Measurements from ENCODE around the gene ASIC3. TPM values are rescaled to one million over a fixed set of nuclear protein-coding genes. Genes with fewer than 3 reads are reported as not detected.

Gene ASIC3
- polyA plus RNA-seq, 3 donors: 2.0 TPM; not detected in 2

DNA sequence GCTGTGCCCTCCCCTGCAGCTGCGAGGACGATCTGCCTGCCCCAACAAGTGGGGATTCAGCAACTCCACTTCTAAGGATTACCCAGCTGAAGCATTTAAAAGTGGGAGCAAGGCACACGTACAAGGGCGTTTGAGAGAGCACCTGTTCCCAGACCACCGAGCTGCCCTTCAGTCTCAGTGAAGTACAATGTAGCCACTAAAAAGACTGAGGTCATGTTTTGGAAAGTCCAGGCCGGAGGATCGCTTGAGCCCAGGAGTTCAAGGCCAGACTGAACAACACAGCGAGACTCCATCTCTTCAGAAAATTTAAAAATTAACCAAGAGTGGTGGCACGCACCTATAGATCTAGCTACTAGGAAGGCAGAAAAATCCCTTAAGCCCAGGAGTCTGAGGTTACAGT is 42.8 kb upstream of the ASIC3 start:
- no peaks in the 10 kb centered on the region for H4K20me1 ChIP-seq (ENCODE audit: insufficient read depth, low read length)
- peaks cover 0 to 4% of the 10 kb centered on the region in 2 donors for H3K9me3 ChIP-seq (replicated peaks in 1 of 2; ENCODE audit: control insufficient read depth in 1 of 2, insufficient read depth in 1 of 2, low read length in 2 of 2)
- H3K79me2 ChIP-seq (ENCODE audit: insufficient read depth, low read length): no peaks in the 10 kb centered on the region
- 100% methylated on average over 1 of the region's 9 CpGs for WGBS (ENCODE audit: insufficient coverage)
- Mint-ChIP-seq H3K4me1 (peaks cover 18% of the 10 kb centered on the region), H3K27me3 (ENCODE audit: low read depth in 3 of 3) (peaks cover 18 to 48% (median 29%) of the 10 kb centered on the region in 3 donors), H3K4me3 (no peak overlapping the region), H3K36me3 (no peaks in the 10 kb centered on the region), H3K27ac (no peak overlapping the region), H3K9me3 (peaks cover 0 to 3% (median 0%) of the 10 kb centered on the region in 7 donors)
- H3K27me3 ChIP-seq (ENCODE audit: control insufficient read depth in 2 of 2, insufficient read depth in 2 of 2, low read length in 2 of 2): peaks cover 0 to 21% of the 10 kb centered on the region in 2 donors
- no peak overlapping the region for H3K9ac ChIP-seq (ENCODE audit: insufficient read depth, low read length, poor library complexity, severe bottlenecking)
- H3K27ac ChIP-seq (ENCODE audit: low read depth in 1 of 2, low read length in 2 of 2): no peak overlapping the region
- H3K4me1 ChIP-seq (ENCODE audit: control insufficient read depth in 1 of 2, insufficient read depth in 2 of 2, low read length in 2 of 2): peaks cover 9 to 14% of the 10 kb centered on the region in 2 donors
- H2AFZ ChIP-seq (ENCODE audit: insufficient read depth, low read depth, low read length, poor library complexity, severe bottlenecking): no peak overlapping the region
- H3K4me3 ChIP-seq (replicated peaks in 1 of 3; ENCODE audit: low read depth in 2 of 3, low read length in 3 of 3): no peak overlapping the region
- H3K4me2 ChIP-seq (replicated peaks; ENCODE audit: extremely low read depth, low read length, poor library complexity, severe bottlenecking): no peak overlapping the region
- no peaks in the 10 kb centered on the region for H3K36me3 ChIP-seq (replicated peaks in 1 of 2; ENCODE audit: control insufficient read depth in 1 of 2, insufficient read depth in 2 of 2, low read length in 2 of 2)
- intact Hi-C loops (cut with micrococcal nuclease): no loop called here
- no peak for TF ChIP-seq CTCF (IDR thresholded peaks at IDR 0.05)
- DNase-seq: no peak

DNA sequence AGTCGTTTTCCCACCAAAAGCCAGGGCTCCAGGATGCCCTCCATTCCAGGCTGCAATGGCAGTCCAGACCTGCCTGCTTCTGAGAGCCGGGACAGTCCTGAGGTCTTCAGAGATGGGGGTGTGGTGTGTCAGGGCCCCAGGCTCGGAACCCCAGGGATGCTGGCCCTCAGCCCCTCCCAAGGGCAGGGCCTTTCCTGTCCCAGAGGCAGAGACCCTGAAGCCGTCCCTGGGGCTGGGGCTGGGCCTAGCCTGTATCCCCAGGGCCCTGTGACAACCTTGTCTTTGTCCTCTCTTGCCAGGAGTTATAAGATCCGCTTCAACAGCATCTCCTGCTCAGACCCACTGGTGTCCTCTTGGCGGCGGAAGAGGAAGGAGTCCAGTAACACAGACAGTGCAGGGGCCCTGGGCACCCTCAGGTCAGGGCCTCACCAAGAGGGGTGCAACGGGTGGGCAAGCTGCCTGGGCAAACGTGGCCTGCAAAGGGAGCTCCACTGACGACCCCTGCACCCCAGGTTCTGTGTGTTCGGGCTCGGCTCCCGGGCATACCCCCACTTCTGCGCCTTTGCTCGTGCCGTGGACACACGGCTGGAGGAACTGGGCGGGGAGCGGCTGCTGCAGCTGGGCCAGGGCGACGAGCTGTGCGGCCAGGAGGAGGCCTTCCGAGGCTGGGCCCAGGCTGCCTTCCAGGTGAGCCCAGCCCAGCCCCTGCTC is 41.6 kb upstream of the ASIC3 start:
- Mint-ChIP-seq H3K4me3 (no peak overlapping the region), H3K27me3 (ENCODE audit: low read depth in 3 of 3) (peaks cover 24 to 58% (median 36%) of the 10 kb centered on the region in 3 donors), H3K36me3 (no peaks in the 10 kb centered on the region), H3K27ac (no peak overlapping the region), H3K9me3 (peaks cover 0 to 3% (median 0%) of the 10 kb centered on the region in 7 donors), H3K4me1 (peaks cover 24% of the 10 kb centered on the region)
- no peaks in the 10 kb centered on the region for H4K20me1 ChIP-seq (ENCODE audit: insufficient read depth, low read length)
- TF ChIP-seq CTCF (IDR thresholded peaks at IDR 0.05): no peak
- DNase-seq: no peak
- 93% methylated on average over 23 of the region's 23 CpGs for WGBS (ENCODE audit: insufficient coverage)
- H3K79me2 ChIP-seq (ENCODE audit: insufficient read depth, low read length): no peaks in the 10 kb centered on the region
- no peak overlapping the region for H3K9ac ChIP-seq (ENCODE audit: insufficient read depth, low read length, poor library complexity, severe bottlenecking)
- no peak overlapping the region for H2AFZ ChIP-seq (ENCODE audit: insufficient read depth, low read depth, low read length, poor library complexity, severe bottlenecking)
- H3K4me2 ChIP-seq (replicated peaks; ENCODE audit: extremely low read depth, low read length, poor library complexity, severe bottlenecking): no peak overlapping the region
- no peak overlapping the region for H3K4me3 ChIP-seq (replicated peaks in 1 of 3; ENCODE audit: low read depth in 2 of 3, low read length in 3 of 3)
- intact Hi-C loops (cut with micrococcal nuclease): no loop called here
- H3K27ac ChIP-seq (ENCODE audit: low read depth in 1 of 2, low read length in 2 of 2): no peak overlapping the region
- H3K27me3 ChIP-seq (ENCODE audit: control insufficient read depth in 2 of 2, insufficient read depth in 2 of 2, low read length in 2 of 2): peaks cover 0 to 22% of the 10 kb centered on the region in 2 donors
- H3K9me3 ChIP-seq (replicated peaks in 1 of 2; ENCODE audit: control insufficient read depth in 1 of 2, insufficient read depth in 1 of 2, low read length in 2 of 2): peaks cover 0 to 4% of the 10 kb centered on the region in 2 donors
- no peaks in the 10 kb centered on the region for H3K36me3 ChIP-seq (replicated peaks in 1 of 2; ENCODE audit: control insufficient read depth in 1 of 2, insufficient read depth in 2 of 2, low read length in 2 of 2)
- peaks cover 16 to 26% of the 10 kb centered on the region in 2 donors for H3K4me1 ChIP-seq (ENCODE audit: control insufficient read depth in 1 of 2, insufficient read depth in 2 of 2, low read length in 2 of 2)
